Esophagus muscularis mucosa (tissue), 4 donors: ENCODE measurements around the gene FAM120AOS. TPM values are rescaled to one million over a fixed set of nuclear protein-coding genes. Genes with fewer than 3 reads are reported as not detected.

ENCODE experiments used
- DNase-seq: peaks from one replicate; pipeline ENCODE4 v3.0.0-alpha.2; 2017; ENCODE audit errors: extremely low spot score
- H3K27ac ChIP-seq, 4 donors: fragments of 200-600 bp; sonication (generic); replicated peaks in 1 of 4; 1 replicate in 3 of 4; 2 replicates in 1 of 4; pipeline ENCODE4 v1.5.1; 2016 to 2019; ENCODE audit warnings: mild to moderate bottlenecking in 1 of 4
- H3K27me3 ChIP-seq, 4 donors: fragments of 200-600 bp; sonication (generic); one replicate each; pipeline versions ENCODE4 v1.5.1 to v1.6.0; 2016 to 2019
- H3K36me3 ChIP-seq, 4 donors: fragments of 200-600 bp; sonication (generic); one replicate each; pipeline ENCODE4 v1.5.1; 2016 to 2019
- H3K4me1 ChIP-seq, 4 donors: fragments of 200-600 bp; sonication (generic); one replicate each; pipeline ENCODE4 v1.5.1; 2016 to 2019
- H3K4me3 ChIP-seq, 4 donors: fragments of 200-600 bp; sonication (generic); 1 replicate in 2 of 4; 2 replicates in 2 of 4; pipeline ENCODE4 v1.5.1; 2016 to 2019; ENCODE audit warnings: mild to moderate bottlenecking in 4 of 4, moderate library complexity in 1 of 4
- H3K9me3 ChIP-seq, 4 donors: fragments of 200-600 bp; sonication (generic); 1 replicate in 3 of 4; 2 replicates in 1 of 4; pipeline ENCODE4 v1.5.1; 2016 to 2019
- CTCF ChIP-seq, 3 experiments: fragments of 200-600 bp in 2 of 3; fragments of 450-650 bp in 1 of 3; sonication (generic) in 2 of 3; IDR thresholded peaks; one replicate each; pipeline ENCODE4 v1.5.1; 2017 to 2019; ENCODE audit warnings: antibody characterized with exemption in 3 of 3, mild to moderate bottlenecking in 2 of 3, moderate library complexity in 1 of 3
- EP300 ChIP-seq: sonication (generic); formaldehyde crosslinking; IDR thresholded peaks from one replicate; pipeline ENCODE4 v1.6.1; 2017; ENCODE audit warnings: antibody characterized with exemption
- POLR2A ChIP-seq: fragments of 450-650 bp; IDR thresholded peaks from one replicate; pipeline ENCODE4 v1.6.1; 2017; ENCODE audit warnings: antibody characterized with exemption, moderate library complexity, mild to moderate bottlenecking, low read depth
- POLR2AphosphoS5 ChIP-seq, 2 donors: sonication (generic); formaldehyde crosslinking; IDR thresholded peaks; one replicate each; pipeline ENCODE4 v1.6.1; 2017; ENCODE audit warnings: antibody characterized with exemption in 2 of 2
- WGBS: methylation state at CpG from one replicate; pipeline ENCODE4 v1.1.5; 2018; 5-methylcytosine and 5-hydroxymethylcytosine counted together
- intact Hi-C: fragments of 100-400 bp; cut with DNase I; formaldehyde crosslinking; loops from one replicate; pipeline ENCODE4 v1.15.1; 2023
- total RNA-seq, 4 donors: library from RNA; depleted of rRNA; stranded (reverse); fragments of >200 nt; gene quantifications; one replicate each; pipeline versions ENCODE4 v1.1.0 to v1.2.1, GENCODE V29; 2016

Gene FAM120AOS
- total RNA-seq, 4 donors from 2014 or later: 51.7 to 63.6 (median 55.3) TPM

- Histone ChIP-seq H3K4me3 (peak overlapping the region; percentile 77 to 91 (median 81)), H3K27ac (peak overlapping the region; percentile 96 to 99 (median 98)), H3K4me1 (peaks cover 41 to 63% (median 57%) of the 10 kb centered on the region in 4 donors), H3K36me3 (peaks cover 9 to 22% (median 16%) of the 10 kb centered on the region in 4 donors), H3K9me3 (no peaks in the 10 kb centered on the region), H3K27me3 (no peaks in the 10 kb centered on the region)
- intact Hi-C loops: loop anchor here (2.0 to 10.0 kb wide), 3 partner anchors 52 to 318 kb away; partner anchors contain the start of gene NINJ1
- no peak for TF ChIP-seq CTCF (IDR thresholded peaks at IDR 0.05)
- no peak for TF ChIP-seq EP300
- TF ChIP-seq POLR2AphosphoS5 (IDR thresholded peaks at IDR 0.05): no peak
- no peak for TF ChIP-seq POLR2A
- WGBS: 0% methylated on average over 10 of the region's 10 CpGs
- DNase-seq: no peak
Measured at GRCh38 chr9:93452710-93453046, 703 bp downstream of the FAM120AOS start.

GRCh38 chr9:93451849-93452709, 1.3 kb downstream of the FAM120AOS start:
- no peak for DNase-seq
- Histone ChIP-seq H3K36me3 (peaks cover 15 to 28% (median 22%) of the 10 kb centered on the region in 4 donors), H3K27ac (peak overlapping the region; percentile 96 to 99 (median 98)), H3K4me3 (peak overlapping the region; percentile 77 to 91 (median 81)), H3K27me3 (no peaks in the 10 kb centered on the region), H3K9me3 (no peaks in the 10 kb centered on the region), H3K4me1 (peaks cover 40 to 57% (median 52%) of the 10 kb centered on the region in 4 donors)
- TF ChIP-seq CTCF (IDR thresholded peaks at IDR 0.05) (peak in 1 of 3 experiments; percentile 40), POLR2A (no peak), EP300 (no peak), POLR2AphosphoS5 (IDR thresholded peaks at IDR 0.05) (peak in 1 of 2 donors; percentile 4)
- WGBS: 0% methylated on average over 6 of the region's 92 CpGs
- intact Hi-C loops: loop anchor here (2.0 to 10.0 kb wide), 3 partner anchors 53 to 317 kb away; partner anchors contain the start of gene NINJ1

- intact Hi-C loops: loop anchor here (10.0 kb wide), 2 partner anchors 54 to 316 kb away; partner anchors contain the start of gene NINJ1
- DNase-seq: no peak
- Histone ChIP-seq H3K4me1 (peaks cover 31 to 48% (median 43%) of the 10 kb centered on the region in 4 donors), H3K36me3 (peaks cover 22 to 37% (median 30%) of the 10 kb centered on the region in 4 donors), H3K27ac (peak within 1 kb of the TSS; percentile 97 to 99 (median 98)), H3K9me3 (no peaks in the 10 kb centered on the region), H3K4me3 (peak within 1 kb of the TSS; percentile 77 to 91 (median 81)), H3K27me3 (no peaks in the 10 kb centered on the region)
- no peak for TF ChIP-seq EP300
- TF ChIP-seq CTCF (IDR thresholded peaks at IDR 0.05): no peak
- TF ChIP-seq POLR2A: peak; percentile 79
- TF ChIP-seq POLR2AphosphoS5 (IDR thresholded peaks at IDR 0.05): peak; percentile 71 to 85
- 2% methylated on average over 12 of the region's 100 CpGs for WGBS
Measured at GRCh38 chr9:93450945-93451815, 2.2 kb downstream of the FAM120AOS start, which contains the start of gene FAM120A. Gene FAM120A, plus strand, starts transcription at chr9:93451685. Its CDS starts 231 bp downstream, at chr9:93451916.

GRCh38 chr9:93447655-93448054, 5.7 kb downstream of the FAM120AOS start:
- no peak for DNase-seq
- Histone ChIP-seq H3K9me3 (no peaks in the 10 kb centered on the region), H3K4me3 (no peak overlapping the region), H3K27ac (no peak overlapping the region), H3K36me3 (peaks cover 22 to 44% (median 36%) of the 10 kb centered on the region in 4 donors), H3K4me1 (peaks cover 12 to 22% (median 18%) of the 10 kb centered on the region in 4 donors), H3K27me3 (no peaks in the 10 kb centered on the region)
- intact Hi-C loops: no loop called here
- WGBS: 93% methylated on average over 4 of the region's 4 CpGs
- TF ChIP-seq POLR2A: no peak
- no peak for TF ChIP-seq POLR2AphosphoS5 (IDR thresholded peaks at IDR 0.05)
- TF ChIP-seq EP300: no peak
- no peak for TF ChIP-seq CTCF (IDR thresholded peaks at IDR 0.05)
